DMS53 treated with DMSO at 0.1 percent for 48 hours (cell line): Measurements from ENCODE around the gene RC3H1.
"Not testable (repeated sequence)": the region's sequence is repeated elsewhere in the genome, so short reads cannot be mapped to it uniquely, and the experiment has no call there.

ENCODE experiments used
- DNase-seq: peaks from one replicate; lab custom pipeline; 2025; ENCODE audit not compliant: unreplicated experiment; lab: John Stamatoyannopoulos, UW

The RC3H1 gene

DNA sequence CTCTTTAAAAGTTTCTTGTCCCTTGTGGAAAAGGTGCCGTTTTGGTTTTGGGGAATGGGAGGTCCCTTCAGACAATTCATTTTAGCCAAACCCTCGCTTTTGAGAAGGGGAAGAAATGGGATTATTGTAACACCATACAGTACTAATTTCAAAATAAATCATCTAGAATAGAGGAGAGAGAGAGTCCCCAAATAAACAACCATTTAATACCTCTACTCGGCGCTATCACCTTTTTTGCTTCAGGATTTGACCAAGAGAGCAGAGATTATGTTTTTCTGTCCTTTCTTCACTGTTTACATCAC, 770 bp upstream of the RC3H1 start:
- DNase-seq, result no peak

- no peak for DNase-seq
Measured at GRCh38 chr1:174021591-174022079, 522 bp downstream of the RC3H1 start.

DNA sequence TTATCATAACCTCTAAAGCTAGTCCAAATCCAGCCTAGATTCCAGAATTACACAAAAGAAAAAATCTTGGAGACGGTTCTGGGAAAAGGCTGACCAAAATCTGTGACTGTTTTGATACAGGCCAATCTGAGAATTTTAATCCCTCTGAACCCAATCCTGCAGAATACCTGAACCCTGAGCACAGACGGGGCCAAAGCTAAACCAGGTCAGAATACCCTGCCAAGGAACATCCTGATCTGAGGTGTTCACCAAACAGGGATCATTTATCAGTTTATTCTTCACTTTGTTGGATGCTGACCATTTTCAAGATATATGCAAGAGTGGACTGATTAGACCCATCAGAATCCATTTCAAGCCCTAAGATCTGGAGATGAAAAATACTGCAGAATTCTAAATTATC, 3.6 kb downstream of the RC3H1 start:
- no peak for DNase-seq

DNA sequence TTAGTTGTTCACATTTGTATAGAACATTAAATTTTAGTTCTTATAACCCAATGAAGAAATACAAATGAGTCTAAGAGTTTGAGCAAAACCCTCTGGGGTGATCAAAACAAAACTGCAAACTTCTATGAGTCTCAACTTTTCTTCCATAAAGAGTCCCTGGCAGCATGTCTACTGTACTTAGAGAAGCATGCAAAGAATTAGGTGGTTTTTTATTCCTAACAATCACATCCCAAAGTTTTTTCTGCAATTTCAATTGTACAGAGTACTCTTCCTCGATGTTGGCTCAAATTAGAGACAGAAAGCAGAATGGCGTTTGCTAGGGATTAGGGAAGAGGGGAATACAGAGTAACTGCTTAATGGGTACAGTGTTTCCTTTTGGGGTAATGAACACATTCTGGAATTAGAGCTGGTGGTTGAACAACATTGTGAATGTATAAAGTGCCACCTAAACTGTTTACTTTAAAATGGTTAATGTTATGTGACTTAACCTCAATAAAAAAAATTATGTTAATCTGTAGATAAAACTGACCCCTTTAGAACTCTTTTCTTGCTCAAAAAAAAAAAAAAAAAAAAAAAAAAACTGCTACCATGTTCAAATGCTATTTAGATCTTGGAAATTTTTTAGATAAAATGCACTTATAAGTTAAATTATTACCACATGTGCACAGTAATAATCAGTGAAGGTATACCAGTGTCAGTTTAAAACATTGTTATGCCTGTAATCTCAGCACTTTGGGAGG, 4.8 kb downstream of the RC3H1 start:
- DNase-seq, result no peak

DNA sequence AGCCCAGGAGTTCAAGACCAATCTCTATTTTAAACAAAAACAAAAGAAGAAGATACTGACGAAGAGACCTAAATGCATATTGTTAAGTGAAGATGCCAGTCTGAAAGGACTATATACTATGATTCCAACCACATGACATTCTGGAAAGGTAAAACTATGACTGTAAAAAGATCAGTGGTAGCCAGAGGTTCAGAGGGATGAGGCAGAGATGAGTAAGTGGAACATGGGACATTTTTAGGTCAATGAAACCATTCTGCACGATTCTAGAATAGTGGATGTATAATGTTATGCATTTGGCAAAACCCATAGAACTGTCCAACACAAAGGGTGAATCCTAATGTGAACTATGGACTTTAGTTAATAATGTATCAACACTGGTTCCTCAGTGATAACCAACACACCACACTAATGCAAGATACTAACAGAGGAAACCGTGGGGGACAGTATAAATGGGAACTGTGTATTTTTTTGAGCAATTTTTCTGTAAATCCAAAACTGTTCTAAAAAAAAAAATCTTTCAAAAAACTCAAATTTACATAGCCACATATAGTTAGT, 8.2 kb downstream of the RC3H1 start:
- no peak for DNase-seq

GRCh38 chr1:174008979-174009378, 13.2 kb downstream of the RC3H1 start:
- DNase-seq, result no peak

DNA sequence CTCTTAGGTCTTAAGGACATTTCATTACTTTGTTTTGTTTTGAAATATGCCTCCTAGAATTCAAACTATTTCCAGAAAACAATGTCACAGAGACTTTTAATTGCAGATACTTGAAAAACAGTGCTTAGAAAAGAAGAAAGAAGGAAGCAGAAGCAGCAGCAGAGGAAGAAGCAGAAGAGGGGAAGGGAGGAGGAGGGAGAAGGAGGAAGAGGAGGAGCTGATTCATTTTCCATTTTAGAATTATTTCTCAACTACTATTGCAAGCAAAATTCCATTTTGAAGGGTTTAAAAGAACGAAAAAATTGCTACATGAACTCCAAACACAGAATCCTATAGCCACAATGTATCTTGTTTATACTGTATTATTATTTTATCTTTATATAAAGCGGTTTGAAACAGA, 13.9 kb downstream of the RC3H1 start:
- DNase-seq, result no peak

DNA sequence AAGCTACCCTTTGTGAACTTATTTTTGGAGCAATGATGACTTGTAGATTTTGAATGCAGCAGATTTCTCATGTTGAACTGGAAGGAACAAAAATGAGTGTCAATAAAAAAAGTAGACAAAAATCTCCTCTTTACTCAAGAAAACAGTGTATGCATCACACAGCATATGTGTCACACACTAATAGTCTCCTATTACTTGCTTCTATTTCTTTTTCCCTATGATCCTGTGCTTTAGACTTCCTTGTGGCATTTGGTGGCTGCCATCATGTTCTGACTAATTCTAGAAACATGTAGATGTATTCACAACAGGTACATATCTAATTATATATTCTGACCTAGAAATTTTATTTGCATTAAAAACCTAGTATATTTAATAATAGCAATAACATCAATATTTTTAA, 14.3 kb downstream of the RC3H1 start:
- no peak for DNase-seq

GRCh38 chr1:174005032-174005431, 17.1 kb downstream of the RC3H1 start:
- no peak for DNase-seq

DNA sequence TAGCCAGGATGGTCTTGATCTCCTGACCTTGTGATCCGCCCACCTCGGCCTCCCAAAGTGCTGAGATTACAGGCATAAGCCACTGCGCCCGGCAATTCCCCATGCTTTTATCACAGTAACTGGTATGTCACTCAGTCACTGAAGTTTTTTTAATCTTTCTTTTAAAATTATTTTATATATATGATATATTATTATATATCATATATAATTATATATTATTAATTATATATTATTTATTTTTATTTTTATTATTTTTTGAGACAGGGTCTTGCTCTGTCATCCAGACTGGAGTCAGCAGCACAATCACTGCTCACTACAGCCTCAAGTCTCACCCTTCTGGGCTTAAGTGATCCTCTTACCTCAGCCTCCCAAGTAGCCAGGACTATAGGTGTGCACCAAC, 18.3 kb downstream of the RC3H1 start:
- no peak for DNase-seq

DNA sequence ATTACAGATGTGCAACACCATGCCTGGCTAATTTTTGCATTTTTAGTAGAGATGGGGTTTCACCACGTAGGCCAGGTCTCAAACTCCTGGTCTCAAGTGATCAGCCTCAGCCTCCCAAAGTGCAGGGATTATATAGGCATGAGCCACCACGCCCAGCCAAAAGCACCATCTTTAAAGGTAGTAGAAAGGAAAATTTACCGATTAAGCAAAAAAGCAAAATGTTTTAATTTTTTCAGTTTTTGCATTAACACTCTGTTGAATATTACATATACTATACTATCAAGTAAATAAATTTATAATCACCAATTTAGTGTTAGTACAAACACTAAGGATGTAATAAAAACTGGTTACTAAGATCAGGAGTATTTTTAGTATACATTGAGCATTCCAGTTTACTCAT, 20.6 kb downstream of the RC3H1 start:
- no peak for DNase-seq

DNA sequence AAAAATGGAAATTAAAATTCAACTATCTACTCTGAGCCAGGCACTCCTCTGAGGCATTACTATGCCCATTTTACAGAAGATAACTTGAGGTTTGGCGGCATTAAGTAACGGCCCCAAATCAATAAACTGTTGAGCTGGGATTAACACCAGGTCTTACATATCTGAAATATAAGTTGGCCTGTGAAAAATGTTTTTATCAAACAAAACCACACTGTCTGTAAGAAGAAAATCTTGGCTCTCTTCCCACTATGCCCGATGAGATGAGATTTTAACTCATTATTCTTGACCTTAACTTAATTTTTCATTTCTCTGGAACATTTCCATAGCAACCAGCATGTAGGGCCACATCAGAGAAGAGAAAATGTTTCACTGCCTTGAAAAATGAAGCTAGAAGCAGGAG, 21.8 kb downstream of the RC3H1 start:
- DNase-seq, result no peak

DNA sequence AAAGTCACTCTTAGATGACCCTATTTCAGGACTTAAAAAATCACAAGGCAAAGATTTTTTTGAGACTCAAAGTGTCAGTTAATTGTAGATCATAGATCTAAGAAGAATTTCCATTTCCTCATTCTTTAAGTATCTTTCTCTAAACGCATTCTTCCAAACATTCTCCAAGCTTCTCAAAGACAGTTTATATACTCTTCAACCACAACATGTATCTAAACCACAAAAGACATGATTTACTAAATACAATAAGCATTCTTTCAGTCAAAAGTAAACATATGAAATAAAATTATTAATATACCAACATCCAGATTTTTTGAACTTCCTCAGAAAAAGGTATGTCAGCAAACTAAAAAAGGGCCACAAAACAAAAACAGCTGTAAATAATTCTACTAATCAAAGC, 24.4 kb downstream of the RC3H1 start:
- DNase-seq, result no peak

DNA sequence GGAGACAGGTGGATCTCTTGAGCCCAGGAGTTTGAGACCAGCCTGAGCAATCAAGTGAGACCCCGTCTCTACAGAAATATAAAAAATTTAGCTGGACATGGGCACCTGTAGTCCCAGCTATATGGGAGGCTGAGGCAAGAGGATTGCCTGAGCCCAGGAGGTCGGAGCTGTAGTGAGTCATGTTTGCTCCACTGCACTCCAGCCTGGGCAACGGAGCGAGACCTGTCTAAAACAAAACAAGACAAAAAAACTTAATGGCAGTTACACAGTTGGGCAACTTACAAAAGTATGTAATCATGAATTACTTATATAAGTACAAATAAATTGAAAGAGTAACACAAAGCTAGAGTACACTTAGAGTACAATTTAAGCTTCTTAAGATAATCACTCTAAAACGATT, 25.2 kb downstream of the RC3H1 start:
- no peak for DNase-seq

DNA sequence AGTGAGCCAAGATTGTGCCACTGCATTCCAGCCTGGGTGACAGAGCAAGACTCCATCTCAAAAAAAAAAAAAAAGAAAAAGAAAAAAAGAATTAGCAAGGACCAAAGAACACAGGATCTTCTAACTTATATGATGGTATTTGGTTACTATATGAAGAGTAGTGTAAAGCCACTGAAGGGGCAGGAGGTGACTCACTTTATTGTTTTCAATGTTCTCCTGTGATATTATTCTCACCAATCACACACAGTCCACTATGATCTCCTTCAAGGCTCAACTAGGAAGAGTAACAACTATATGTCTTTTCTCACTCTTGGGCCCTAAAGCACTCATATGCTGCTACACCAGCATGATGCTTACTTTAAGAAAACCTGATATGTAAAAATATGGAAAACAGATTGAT, 26.7 kb downstream of the RC3H1 start:
- DNase-seq, result no peak

DNA sequence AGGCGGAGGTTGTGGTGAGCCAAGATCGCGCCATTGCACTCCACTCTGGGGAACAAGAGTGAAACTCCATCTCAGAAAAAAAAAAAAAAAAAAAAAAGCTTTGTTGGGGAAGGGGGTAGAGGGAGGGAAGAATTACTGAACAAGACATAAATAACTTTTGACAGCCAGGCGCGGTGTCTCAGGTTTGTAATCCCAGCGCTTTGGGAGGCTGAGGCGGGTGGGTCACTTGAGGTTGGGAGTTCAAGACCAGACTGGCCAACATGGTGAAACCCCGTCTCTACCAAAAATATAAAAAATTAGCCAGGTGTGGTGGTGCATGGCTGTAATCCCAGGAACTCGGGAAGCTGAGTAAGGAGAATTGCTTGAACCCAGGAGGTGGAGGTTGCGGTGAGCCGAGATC, 28.2 kb downstream of the RC3H1 start:
- DNase-seq, result not testable (repeated sequence)

- no peak for DNase-seq
Measured at GRCh38 chr1:173988068-173988467, 34.1 kb downstream of the RC3H1 start.

DNA sequence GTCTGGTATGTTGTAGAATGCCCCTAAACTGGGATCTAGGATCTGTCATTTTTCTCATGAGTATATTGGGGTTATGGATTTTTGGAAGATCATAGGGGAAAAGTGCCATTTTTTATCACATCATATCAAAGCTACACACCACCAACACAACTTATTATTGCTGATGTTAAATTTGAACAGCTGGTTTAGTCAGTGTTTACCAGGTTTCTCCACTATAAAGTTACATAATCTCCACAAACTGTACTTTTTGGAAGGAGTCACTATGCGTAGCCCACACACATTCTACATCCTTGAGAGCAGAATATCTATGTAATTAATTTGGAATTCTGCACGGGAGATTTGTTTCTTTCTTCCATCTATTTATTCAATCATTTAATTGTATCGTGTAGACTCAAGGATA, 35.2 kb downstream of the RC3H1 start:
- DNase-seq, result no peak

GRCh38 chr1:173970252-173970651, 51.9 kb downstream of the RC3H1 start:
- no peak for DNase-seq

GRCh38 chr1:173965896-173966295, 56.3 kb downstream of the RC3H1 start:
- DNase-seq, result not testable (repeated sequence)

DNA sequence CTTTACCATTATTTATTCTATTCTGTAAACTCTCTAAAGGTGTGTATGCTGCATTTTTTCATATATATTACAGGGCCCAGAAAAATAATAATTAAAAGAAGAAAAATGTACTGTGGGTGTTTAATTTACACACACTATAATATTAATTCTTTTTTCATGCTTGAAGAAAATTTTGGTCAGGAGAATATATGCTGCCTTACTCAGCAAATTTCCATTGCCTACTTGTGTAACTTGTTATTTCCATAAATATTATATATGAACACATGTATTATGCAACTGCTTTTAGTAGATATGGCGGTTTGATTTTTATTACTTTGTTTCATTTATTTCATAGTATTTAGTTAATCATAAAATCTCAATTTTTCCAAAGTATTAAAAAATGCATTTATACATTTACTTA, 58.7 kb downstream of the RC3H1 start:
- DNase-seq, result no peak

- DNase-seq, result no peak
Measured at GRCh38 chr1:173960625-173961024, 61.5 kb downstream of the RC3H1 start.

GRCh38 chr1:173954179-173954578, 68.0 kb downstream of the RC3H1 start:
- DNase-seq, result no peak
